ENCODE results near the gene ZFYVE27.

Gene ZFYVE27

GRCh38 chr10:97744405-97745035, 7.6 kb downstream of the ZFYVE27 start:
- no peak for DNase-seq (ENCODE audit: low spot score)

GRCh38 chr10:97747573-97747972, 10.6 kb downstream of the ZFYVE27 start:
- no peak for DNase-seq (ENCODE audit: low spot score)

GRCh38 chr10:97748116-97748515, 11.2 kb downstream of the ZFYVE27 start:
- no peak for DNase-seq (ENCODE audit: low spot score)

GRCh38 chr10:97752956-97753355, 16.0 kb downstream of the ZFYVE27 start:
- DNase-seq (ENCODE audit: low spot score): no peak

GRCh38 chr10:97754726-97755125, 17.8 kb downstream of the ZFYVE27 start:
- DNase-seq (ENCODE audit: low spot score): no peak

- DNase-seq (ENCODE audit: low spot score): no peak
These were observed 18.8 kb downstream of the ZFYVE27 start for GRCh38 chr10:97755718-97756117.

GRCh38 chr10:97757471-97757870, 20.5 kb downstream of the ZFYVE27 start:
- no peak for DNase-seq (ENCODE audit: low spot score)

- DNase-seq (ENCODE audit: low spot score): no peak
These were observed 22.4 kb downstream of the ZFYVE27 start for GRCh38 chr10:97759158-97759887.

GRCh38 chr10:97759946-97760345, 23.0 kb downstream of the ZFYVE27 start:
- no peak for DNase-seq (ENCODE audit: low spot score)

GRCh38 chr10:97760461-97761257, 23.7 kb downstream of the ZFYVE27 start:
- no peak for DNase-seq (ENCODE audit: low spot score)

GRCh38 chr10:97761331-97761865, 24.5 kb downstream of the ZFYVE27 start:
- DNase-seq (ENCODE audit: low spot score): no peak

- DNase-seq (ENCODE audit: low spot score): no peak
These were observed 25.1 kb downstream of the ZFYVE27 start for GRCh38 chr10:97762056-97762455.

- DNase-seq (ENCODE audit: low spot score): no peak
These were observed 25.9 kb downstream of the ZFYVE27 start for GRCh38 chr10:97762816-97763215.

- DNase-seq (ENCODE audit: low spot score): no peak
These were observed 26.5 kb downstream of the ZFYVE27 start for GRCh38 chr10:97763411-97763810.

- DNase-seq (ENCODE audit: low spot score): no peak
These were observed 27.0 kb downstream of the ZFYVE27 start for GRCh38 chr10:97763947-97764346.

- DNase-seq (ENCODE audit: low spot score): no peak
These were observed 27.6 kb downstream of the ZFYVE27 start for GRCh38 chr10:97764519-97764931.

- DNase-seq (ENCODE audit: low spot score): no peak
These were observed 28.3 kb downstream of the ZFYVE27 start for GRCh38 chr10:97765201-97765600.

GRCh38 chr10:97766106-97766810, 29.3 kb downstream of the ZFYVE27 start:
- no peak for DNase-seq (ENCODE audit: low spot score)

GRCh38 chr10:97766996-97767924, 30.3 kb downstream of the ZFYVE27 start:
- no peak for DNase-seq (ENCODE audit: low spot score)

- DNase-seq (ENCODE audit: low spot score): no peak
These were observed 31.7 kb downstream of the ZFYVE27 start for GRCh38 chr10:97768322-97769315.
